ENCODE results near the gene IL17F.

IL17F gene

GRCh38 chr6:52244400-52244799 lies at the start of gene IL17F:
IL17F (minus strand) TSS chr6:52244500; CDS start chr6:52244429, 71 bp downstream.
- no peak for DNase-seq

- no peak for DNase-seq
Measured at GRCh38 chr6:52293067-52293466, 48.8 kb upstream of the IL17F start.

- no peak for DNase-seq
Measured at GRCh38 chr6:52288841-52289240, 44.5 kb upstream of the IL17F start.

- no peak for DNase-seq
Measured at GRCh38 chr6:52288216-52288615, 43.9 kb upstream of the IL17F start.

GRCh38 chr6:52286798-52287432 lies 42.6 kb upstream of the IL17F start:
- peak; percentile 59 for DNase-seq

- DNase-seq: no peak
Measured at GRCh38 chr6:52285177-52286068, 41.1 kb upstream of the IL17F start.

GRCh38 chr6:52284460-52285176 lies 40.3 kb upstream of the IL17F start, which contains the start of gene MCM3:
MCM3 (minus strand) TSS chr6:52284742; CDS start chr6:52284674, 68 bp downstream.
- peak; percentile 99 for DNase-seq

GRCh38 chr6:52284131-52284459 lies 39.8 kb upstream of the IL17F start:
- no peak for DNase-seq

- no peak for DNase-seq
Measured at GRCh38 chr6:52283111-52283510, 38.8 kb upstream of the IL17F start.

GRCh38 chr6:52276130-52276529 lies 31.8 kb upstream of the IL17F start:
- no peak for DNase-seq

- no peak for DNase-seq
Measured at GRCh38 chr6:52271852-52272460, 27.7 kb upstream of the IL17F start.

- DNase-seq: peak; percentile 48
Measured at GRCh38 chr6:52263709-52264540, 19.6 kb upstream of the IL17F start.

GRCh38 chr6:52262620-52263344 lies 18.5 kb upstream of the IL17F start:
- no peak for DNase-seq

- peak; percentile 7 for DNase-seq
Measured at GRCh38 chr6:52261229-52261628, 16.9 kb upstream of the IL17F start.

GRCh38 chr6:52260634-52261033 lies 16.3 kb upstream of the IL17F start:
- no peak for DNase-seq

GRCh38 chr6:52255434-52255833 lies 11.1 kb upstream of the IL17F start:
- DNase-seq: no peak

GRCh38 chr6:52254731-52255378 lies 10.6 kb upstream of the IL17F start:
- DNase-seq: no peak

GRCh38 chr6:52253494-52253893 lies 9.2 kb upstream of the IL17F start:
- no peak for DNase-seq

GRCh38 chr6:52251113-52251512 lies 6.8 kb upstream of the IL17F start:
- DNase-seq: no peak

- no peak for DNase-seq
Measured at GRCh38 chr6:52249078-52249477, 4.8 kb upstream of the IL17F start.

- no peak for DNase-seq
Measured at GRCh38 chr6:52245425-52245824, 1.1 kb upstream of the IL17F start.
